HG03432 (cell line): ENCODE measurements around the gene PPP1R13L.
"Not testable (repeated sequence)": the region's sequence is repeated elsewhere in the genome, so short reads cannot be mapped to it uniquely, and the experiment has no call there.

Experiments
- ATAC-seq: cut with Tn5 transposase; IDR thresholded peaks from one replicate; pipeline ENCODE4 v1.9.1; 2021; ENCODE audit warnings: mild to moderate bottlenecking, moderate library complexity; ENCODE audit not compliant: unreplicated experiment

PPP1R13L gene

DNA sequence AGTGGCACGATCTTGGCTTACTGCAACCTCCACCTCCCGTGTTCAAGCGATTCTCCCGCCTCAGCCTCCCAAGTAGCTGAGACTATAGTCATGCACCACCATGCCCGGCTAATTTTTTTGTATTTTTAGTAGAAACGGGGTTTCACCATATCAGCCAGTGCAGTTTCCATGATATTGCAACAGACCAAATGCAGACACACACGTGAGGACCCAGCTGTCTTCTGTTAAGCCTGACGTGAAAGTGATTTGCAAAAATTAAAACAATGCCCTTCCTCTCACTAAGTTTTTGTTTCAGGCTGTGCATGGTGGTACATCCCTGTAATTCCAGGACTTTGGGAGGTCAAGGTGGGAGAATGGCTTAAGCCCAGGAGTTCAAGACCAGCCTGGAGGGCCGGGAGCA, 26.1 kb upstream of the PPP1R13L start:
- not testable (repeated sequence) for ATAC-seq

DNA sequence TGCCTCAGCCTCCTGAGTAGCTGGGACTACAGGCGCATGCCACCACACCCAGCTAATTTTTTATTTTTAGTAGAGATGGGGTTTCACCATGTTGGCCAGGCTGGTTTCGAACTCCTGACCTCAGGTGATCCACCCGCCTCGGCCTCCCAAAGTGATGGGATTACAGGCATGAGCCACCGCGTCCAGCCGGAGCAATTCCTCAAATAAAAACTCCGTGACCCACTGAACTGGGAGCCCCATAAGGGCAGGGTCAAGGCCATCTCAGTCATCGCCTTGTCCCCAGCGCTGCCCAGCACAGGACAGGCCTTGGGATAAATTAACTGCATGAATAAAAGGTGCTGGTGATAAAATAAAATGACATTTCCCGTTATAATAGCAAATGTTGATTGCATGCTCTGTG, 25.0 kb upstream of the PPP1R13L start:
- ATAC-seq, result not testable (repeated sequence)

DNA sequence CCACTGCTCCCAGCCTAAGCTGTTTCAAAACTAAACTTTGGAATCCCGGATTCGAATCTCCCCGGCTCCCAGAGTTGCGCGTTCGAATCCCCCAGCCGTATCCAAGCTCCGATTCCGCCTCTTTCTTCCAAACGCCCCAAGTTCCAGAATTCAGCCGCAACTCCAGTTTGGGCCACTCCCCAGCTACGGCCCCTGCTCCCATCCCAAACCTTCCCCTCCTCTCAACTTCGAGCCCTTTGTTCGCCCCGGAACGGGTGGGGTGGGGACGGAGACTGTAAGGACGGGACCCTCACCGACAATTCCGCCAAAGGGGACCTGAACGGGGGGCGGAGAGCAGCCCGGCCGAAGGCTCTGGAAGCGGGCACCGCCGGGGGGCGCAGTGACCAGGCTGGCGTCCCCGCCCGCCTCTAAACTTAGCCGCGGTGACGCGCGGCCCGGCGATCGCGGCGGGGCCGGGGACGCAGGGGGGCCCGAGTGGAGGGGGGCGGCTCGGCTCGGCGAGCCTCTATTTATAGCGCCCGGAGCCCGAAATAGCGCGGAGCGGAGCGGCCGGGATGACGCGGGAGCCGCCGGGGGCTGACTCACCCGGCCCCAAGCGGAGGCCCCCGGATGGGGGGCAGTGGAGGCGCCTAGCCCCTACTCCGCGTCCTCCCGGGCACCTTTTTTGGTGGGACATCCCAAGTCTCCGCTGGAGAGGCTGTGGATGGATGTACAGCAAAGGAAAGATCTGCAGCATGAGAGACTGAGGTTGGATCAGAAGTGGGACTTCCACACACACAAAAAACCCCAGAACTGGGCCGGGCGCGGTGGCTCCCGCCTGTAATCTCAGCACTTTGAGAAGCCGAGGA, 23.7 kb upstream of the PPP1R13L start:
- no peak for ATAC-seq

DNA sequence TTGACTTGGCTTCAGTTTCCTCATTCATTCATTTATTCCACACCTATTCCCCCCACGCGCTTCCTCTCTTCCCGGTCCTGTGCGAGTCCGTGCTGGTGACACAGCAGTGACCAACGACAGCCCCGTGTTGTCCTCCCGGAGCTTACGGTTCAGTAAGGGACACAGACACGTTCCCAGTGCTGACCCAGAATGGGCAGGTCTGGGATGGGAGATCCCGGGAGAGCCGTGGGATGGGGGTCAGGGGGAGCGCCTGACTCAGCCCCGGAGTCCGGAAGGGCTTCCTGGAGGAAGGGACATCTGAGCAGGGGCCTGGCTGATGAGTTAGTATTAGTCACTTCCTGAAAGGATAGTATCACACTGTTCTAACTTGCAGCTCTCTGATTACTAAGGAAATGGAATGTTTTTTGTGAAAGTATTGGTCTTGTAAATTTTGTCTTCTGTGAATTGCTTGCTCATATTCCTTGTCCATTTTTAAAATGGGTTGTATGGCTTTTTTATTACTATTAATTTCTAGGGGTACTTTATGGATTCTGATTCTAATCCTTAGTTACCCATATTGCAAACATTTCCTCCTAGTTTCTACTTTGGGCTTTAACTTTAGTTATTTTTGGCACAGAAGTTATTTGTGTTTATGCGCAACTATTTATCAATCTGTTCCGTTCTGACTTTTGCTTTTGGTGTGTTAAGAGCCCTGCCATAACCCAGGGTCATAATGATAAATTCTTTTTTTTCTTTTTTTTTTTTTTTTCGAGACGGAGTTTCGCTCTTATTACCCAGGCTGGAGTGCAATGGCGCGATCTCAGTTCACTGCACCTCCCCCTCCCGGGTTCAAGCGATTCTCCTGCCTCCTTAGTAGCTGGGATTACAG, 19.6 kb upstream of the PPP1R13L start:
- ATAC-seq, result no peak

DNA sequence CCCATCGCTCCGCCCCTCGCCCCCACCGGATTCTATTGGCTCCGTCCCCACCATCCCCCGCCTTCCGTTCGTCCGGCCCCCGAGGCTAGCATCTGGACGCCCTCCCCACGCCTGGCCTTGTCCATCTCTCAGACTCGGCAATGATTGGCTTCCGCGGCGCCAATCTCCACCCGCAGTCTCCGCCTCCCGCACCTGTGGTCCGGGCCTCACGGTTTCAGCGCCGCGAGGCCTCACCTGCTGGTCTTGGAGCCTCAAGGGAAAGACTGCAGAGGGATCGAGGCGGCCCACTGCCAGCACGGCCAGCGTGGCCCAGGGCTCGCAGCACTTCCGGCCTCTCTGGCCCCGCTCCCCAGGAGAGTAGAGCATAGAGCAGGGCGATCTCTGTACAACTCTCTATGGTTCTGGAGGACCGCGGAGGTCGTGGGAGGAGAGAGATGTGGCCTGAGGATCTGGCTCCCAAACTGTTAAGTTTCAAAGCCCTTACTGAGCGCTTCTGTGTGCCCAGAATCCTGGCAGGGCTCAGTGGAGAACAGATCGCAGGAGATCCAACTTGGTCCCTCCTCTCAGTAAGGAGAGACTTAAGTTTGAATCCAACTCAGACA, 18.8 kb upstream of the PPP1R13L start, which contains the start of gene ERCC1:
TSS of gene ERCC1 (minus strand) at position 329 of the 602 bp plus-strand sequence. CDS start 543 bp downstream, outside the sequence.
- peak; percentile 74 for ATAC-seq

DNA sequence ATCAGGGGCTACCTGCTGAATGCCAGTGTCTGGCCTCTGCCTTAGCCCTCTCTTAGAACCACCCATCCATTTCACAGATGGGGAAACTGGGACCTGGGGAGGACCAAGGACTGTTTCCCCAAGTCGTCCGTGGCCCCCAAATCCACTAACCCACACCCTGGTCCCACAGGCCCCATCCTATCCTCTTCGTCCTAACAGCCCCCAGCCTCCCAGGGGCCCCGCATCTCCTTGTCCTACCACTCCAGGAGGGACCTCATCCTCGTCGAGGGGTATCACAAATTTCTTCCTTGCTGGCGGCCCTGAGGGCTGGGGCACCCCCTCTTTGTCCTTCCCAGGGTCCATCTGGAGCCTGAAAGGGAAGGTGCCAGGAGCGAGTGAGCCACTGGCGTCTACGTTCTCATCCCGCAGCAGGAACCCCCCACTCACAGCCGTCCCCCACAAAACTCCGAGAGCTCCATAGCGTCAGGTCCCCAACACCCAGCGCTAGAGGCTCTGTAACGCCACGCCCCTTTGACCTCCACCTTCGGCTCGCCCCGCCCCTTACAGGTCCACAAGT, 18.2 kb upstream of the PPP1R13L start:
- ATAC-seq, result no peak

DNA sequence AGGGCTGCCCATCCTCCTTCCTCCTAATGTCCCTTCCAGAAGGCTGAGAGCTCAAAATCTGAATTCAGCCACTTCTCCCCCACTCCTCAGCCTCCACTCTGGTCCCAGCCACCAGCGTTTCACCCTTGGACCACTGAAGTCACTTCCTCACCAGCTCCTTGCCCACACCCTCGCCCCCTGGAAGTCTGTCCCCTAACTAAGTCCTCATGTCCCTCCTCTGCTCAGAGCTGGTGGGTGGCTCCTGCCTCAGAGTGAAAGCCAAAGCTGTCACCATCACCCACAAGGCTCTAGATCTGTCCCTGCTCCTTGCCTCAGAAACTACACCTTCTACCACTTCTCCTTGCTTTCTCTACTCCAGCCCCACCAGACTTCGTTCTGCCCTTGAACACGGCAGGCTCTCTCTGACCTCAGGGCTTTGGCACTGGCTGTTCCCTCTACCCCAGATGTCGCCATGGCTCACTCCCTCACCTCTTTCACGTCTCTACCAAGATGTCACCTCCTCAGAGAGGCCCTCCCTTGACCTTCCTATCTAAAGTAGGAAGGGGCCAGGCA, 17.2 kb upstream of the PPP1R13L start:
- ATAC-seq, result no peak

DNA sequence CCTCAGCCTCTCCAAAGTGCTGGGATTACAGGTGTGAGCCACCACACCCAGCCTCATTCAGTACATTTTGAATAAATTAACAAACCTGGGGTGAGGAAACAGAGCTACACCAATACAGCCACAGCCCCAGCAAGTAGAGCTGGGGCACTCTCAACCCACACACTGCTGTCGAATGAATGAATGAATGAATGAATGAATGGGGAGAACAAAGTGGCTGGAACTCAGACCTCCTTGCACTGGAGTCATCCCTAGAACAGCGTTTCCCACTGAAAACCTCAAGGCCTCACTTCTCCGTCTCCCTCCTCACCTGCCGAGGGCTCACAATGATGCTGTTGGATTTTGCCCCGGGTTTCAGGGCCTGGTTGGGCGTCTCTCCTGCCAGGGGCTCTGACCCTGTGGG, 16.0 kb upstream of the PPP1R13L start:
- no peak for ATAC-seq

DNA sequence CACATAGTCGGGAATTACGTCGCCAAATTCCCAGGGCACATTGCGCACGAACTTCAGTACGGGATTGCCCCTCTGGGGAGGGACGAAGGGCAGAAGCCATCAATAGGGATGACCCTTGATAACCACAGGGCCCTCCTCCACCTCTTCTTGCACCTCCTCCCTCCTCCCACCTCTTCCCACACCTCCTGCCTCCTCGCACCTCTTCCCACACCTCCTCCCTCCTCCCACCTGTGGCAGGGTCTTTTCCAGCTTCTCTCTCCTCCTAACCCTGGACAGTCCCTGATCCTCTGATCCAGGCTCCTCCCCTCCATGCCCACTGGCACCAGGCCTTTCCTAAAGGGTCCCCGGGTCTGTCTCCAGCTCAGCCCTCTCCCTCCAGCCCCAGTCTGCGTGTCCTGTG, 15.5 kb upstream of the PPP1R13L start:
- ATAC-seq, result no peak

DNA sequence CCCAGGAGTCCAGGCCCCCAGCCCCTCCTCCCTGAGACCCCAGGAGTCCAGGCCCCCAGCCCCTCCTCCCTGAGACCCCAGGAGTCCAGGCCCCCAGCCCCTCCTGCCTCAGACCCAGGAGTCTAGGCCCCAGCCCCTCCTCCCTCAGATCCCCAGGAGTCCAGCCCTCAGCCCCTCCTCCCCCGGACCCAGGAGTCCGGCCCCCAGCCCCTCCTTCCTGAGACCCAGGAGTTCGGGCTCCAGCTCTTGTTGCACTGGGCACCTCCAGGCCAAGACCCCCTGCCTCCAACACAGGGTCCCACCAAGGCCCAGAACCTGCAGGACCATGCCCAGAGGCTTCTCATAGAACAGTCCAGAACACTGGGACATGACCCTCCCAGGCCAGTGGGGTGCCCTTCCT, 15.0 kb upstream of the PPP1R13L start:
- no peak for ATAC-seq

DNA sequence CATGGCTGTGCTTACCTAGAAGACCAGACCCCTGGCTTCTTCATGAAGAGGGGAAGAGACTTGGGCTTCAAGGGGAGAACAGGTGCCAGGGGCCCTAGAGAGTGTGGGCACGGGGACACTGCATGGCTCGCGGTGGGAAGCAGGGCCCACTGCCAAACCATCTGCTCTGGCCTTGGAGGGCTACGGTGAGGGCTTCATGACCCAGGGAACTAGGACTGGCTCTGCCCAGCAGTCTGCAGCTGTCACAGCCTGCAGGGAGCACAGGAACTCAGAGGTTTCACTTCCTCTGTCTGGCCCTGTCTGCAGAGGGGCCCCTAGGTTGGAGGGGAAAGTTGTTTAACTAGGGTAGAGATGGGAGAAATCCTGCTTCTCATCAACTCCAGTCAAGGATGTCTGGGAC, 14.5 kb upstream of the PPP1R13L start:
- peak; percentile 45 for ATAC-seq

DNA sequence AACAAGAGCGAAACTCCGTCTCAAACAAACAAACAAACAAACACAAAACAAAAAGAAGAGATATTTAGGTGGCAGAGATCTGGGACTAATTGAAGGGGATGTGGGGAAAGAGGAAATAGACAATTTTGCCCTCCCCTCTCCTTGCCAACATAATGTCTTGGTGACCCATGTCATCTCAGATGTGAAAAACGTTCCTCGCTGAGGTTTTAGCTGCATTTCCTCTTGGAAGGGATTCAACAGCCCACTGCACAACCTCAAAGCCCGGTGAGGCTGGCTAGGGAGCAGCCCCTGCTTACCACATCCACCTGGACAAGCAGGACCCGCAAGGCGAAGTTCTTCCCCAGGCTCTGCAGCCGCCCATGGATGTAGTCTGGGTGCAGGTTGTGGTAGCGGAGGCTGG, 13.9 kb upstream of the PPP1R13L start:
- no peak for ATAC-seq

DNA sequence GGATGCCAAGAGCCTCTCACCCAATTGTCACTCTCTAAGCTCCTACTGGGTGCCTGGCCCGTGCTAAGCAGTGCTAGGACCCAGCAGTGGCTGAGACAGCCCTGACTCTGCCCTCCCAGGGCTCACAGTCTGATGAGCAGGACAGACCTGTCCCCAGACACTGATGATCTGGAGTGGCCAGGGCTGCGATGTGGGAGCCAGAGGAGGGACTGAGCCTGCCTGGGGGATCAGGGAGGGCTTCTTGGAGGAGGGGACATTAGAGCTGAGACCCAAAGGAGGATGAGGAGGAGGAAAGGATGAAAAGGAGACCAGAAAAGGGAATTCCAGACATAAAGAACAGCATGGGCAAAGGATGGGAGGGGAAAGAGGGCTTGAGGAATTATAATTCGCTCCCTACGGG, 12.3 kb upstream of the PPP1R13L start:
- ATAC-seq, result no peak

DNA sequence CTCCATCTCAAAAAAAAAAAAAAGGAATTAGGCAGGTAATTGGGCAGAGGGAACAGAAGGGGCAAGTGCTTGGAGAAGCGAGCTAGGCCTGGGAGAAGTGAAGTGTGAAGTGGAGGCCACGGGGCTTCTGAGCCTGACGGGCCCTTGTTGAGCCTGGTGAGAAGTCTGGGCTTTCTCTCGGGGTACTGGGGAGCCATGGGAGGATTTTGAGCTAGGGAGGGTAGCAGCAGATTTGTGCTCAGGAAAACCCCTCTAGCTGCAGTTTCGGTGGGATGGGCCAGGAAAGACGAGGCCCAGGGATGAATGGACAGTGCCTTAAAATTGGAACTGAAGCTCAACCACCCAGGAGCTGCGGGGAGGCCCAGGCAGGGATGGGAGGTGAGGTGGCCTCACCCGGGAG, 9.6 kb upstream of the PPP1R13L start:
- ATAC-seq, result no peak

DNA sequence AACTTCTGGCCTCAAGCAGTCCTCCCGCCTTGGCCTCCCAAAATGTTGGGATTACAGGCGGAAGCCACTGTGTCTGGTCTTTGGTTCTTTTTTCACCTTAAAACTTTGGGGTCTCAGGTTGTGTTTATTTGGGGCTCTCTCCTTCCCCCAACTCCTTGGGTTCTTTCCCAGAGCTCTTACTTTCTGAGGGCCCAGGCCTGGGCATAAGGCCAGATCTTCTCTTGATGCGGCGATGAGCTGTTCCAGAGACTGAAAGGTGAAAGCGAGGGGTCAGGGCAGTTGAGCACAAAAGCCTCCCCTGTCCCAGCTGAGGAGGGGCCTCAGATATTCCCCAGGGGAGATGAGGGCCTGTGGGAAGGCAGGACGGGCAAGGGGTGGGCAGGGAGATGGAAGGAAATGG, 8.6 kb upstream of the PPP1R13L start:
- ATAC-seq, result no peak

DNA sequence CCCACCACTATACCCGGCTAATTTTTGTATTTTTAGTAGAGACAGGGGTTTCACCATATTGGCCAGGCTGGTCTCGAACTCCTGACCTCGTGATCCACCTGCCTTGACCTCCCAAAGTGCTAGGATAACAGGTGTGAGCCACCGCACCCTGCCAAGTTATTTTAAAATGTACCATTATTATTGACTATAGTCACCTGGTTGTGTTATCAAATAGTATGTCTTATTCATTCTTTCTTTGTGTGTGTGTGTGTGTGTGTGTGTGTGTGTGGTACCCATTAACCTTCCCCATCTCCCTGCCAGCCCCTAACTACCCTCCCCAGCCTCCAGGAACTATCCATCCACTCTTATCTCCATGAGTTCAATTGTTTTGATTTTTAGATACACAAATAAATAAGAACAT, 5.5 kb upstream of the PPP1R13L start:
- ATAC-seq, result not testable (repeated sequence)

DNA sequence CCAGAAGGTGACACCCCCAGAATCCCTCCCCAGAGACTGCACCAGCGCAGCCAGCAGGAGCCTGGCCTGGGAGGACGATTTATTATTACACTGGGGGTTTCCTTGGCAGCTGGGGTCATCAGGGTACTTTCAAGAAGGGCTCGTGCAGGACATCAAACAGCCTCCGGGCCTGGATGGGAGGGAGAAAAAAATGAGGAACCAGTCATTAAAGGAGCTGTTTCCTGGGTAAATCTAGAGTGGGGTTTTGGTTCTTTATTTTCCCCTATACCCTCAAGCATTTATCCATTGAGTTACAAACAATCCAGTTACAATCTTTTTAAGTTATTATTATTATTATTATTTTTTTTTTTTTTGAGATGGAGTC, 4.7 kb upstream of the PPP1R13L start:
- no peak for ATAC-seq

DNA sequence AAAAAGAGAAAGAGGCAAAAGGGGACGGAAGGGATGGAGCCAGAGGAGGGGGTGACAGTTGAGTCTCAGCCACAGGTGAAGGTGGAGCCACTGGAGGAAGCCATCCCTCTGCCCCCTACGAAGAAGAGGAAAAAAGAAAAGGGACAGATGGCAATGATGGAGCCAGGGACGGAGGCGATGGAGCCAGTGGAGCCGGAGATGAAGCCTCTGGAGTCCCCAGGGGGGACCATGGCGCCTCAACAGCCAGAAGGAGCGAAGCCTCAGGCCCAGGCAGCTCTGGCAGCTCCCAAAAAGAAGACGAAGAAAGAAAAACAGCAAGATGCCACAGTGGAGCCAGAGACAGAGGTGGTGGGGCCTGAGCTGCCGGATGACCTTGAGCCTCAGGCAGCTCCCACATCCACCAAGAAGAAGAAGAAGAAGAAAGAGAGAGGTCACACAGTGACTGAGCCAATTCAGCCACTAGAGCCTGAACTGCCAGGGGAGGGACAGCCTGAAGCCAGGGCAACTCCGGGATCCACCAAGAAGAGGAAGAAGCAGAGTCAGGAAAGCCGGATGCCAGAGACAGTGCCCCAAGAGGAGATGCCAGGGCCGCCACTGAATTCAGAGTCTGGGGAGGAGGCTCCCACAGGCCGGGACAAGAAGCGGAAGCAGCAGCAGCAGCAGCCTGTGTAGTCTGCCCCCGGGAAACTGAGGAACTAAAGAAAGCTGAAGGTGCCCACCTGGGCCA, 4.1 kb upstream of the PPP1R13L start:
- no peak for ATAC-seq

DNA sequence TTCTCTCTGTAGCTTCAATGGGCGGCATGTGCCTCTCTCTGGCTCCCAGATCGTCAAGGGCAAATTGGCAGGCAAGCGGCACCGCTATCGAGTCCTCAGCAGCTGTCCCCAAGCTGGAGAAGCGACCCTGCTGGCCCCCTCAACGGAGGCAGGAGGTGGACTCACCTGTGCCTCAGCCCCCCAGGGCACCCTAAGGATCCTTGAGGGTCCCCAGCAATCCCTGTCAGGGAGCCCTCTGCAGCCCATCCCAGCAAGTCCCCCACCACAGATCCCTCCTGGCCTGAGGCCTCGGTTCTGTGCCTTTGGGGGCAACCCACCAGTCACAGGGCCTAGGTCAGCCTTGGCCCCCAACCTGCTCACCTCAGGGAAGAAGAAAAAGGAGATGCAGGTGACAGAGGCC, 3.3 kb upstream of the PPP1R13L start:
- no peak for ATAC-seq

DNA sequence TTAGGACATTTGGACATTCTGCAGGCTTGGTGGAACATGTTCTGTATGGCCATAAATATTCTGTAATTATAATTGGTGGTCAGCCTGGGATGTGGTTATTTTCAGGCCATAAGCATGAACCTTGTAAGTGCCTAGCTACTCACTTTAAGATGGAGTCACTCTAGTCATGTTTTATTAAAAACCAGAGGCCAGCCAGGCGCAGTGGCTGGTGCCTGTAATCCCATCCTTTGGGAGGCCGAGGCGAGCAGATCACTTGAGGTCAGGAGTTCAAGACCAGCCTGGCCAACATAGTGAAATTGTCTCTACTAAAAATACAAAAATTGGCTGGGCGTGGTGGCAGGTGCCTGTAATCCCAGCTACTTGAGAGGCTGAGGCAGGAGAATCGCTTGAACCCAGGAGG, 2.7 kb upstream of the PPP1R13L start:
- not testable (repeated sequence) for ATAC-seq

DNA sequence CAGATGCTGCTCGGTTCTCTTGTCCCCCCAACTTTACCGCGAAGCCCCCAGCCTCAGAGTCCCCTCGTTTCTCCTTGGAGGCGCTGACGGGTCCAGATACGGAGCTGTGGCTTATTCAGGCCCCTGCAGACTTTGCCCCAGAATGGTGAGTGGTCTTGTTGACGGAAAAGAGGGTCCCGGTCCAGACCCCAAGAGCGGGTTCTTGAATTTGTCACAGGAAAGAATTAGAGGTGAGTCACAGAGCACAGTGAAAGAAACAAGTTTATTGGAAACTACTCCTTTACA, 2.2 kb upstream of the PPP1R13L start:
- no peak for ATAC-seq
